ENCODE results near the gene AKAP14. TPM values are rescaled to one million over a fixed set of nuclear protein-coding genes. Genes with fewer than 3 reads are reported as not detected.

The AKAP14 gene
- total RNA-seq (1 to 10 TPM; 7.2 to 7.9 TPM), polyA plus RNA-seq (10 to 100 TPM in 1 of 2 donors, 1 to 10 TPM in 1; 7.6 to 10.4 TPM)
- long read RNA-seq, donor 1, partial matches to known transcripts, result 54 of 64 reads
- long read RNA-seq, donor 1, other reads (novel, unspliced or antisense), result 10 of 64 reads
- long read RNA-seq, donor 2, partial matches to known transcripts, result 6 of 6 reads
- long read RNA-seq, donor 2, other reads (novel, unspliced or antisense), result 0 of 6 reads
- long read RNA-seq, donor 3, result 0 reads
- long read RNA-seq, donor 4, result 0 reads
- long read RNA-seq, donor 5, partial matches to known transcripts, result 46 of 46 reads
- long read RNA-seq, donor 5, other reads (novel, unspliced or antisense), result 0 of 46 reads

DNA sequence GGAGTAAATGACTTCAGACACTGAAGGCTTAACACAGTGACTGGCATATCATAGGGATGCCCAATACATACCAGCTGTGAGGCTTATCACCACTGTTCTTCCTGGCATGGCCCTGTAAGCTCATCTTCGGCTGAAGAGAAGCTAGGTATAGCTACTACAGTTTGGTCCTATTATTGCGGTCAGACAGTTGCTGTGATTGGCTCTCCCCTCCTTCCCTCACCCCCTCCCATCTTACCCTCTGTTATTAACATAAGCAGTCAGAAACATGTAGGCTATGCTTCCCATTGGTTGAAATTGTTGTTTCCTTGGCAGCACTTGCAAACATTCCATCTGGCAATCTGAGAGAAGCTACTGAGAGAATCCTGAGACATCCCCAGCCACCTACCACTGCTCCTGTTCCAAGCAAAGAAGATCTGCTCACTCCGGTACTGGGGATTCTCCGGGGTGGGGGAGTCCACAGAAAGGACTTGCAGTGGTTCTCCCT lies at the start of gene AKAP14:
Gene AKAP14, plus strand, starts transcription at position 51 of the 484 bp plus-strand sequence. CDS start 7,331 bp downstream, outside the sequence.
- Histone ChIP-seq H3K36me3 (ENCODE audit: control insufficient read depth in 4 of 4, insufficient read depth in 4 of 4, low read length in 4 of 4) (no peaks in the 10 kb centered on the region), H3K9me3 (ENCODE audit: control insufficient read depth in 4 of 4, insufficient read depth in 3 of 4, low read length in 3 of 4) (no peaks in the 10 kb centered on the region), H3K27me3 (ENCODE audit: control insufficient read depth in 3 of 3, insufficient read depth in 3 of 3, low read length in 2 of 3) (no peaks in the 10 kb centered on the region), H3K27ac (ENCODE audit: low read depth in 1 of 2, low read length in 1 of 2) (no peak within 1 kb of the TSS), H3K4me3 (no peak within 1 kb of the TSS), H3K4me1 (ENCODE audit: control insufficient read depth in 5 of 5, insufficient read depth in 5 of 5, low read length in 5 of 5) (no peaks in the 10 kb centered on the region), H3K9ac (ENCODE audit: insufficient read depth in 1 of 2, low read length in 2 of 2) (no peak within 1 kb of the TSS)
- no peak for TF ChIP-seq CTCF (IDR thresholded peaks at IDR 0.05; ENCODE audit: control extremely low read depth, extremely low read depth)
- ATAC-seq (ENCODE audit: insufficient read depth, low FRiP score) (no peak), DNase-seq (peak; percentile 19 to 52 (median 37))
- 66 to 67% methylated on average over 4 of the region's 4 CpGs for WGBS, 2 donors

DNA sequence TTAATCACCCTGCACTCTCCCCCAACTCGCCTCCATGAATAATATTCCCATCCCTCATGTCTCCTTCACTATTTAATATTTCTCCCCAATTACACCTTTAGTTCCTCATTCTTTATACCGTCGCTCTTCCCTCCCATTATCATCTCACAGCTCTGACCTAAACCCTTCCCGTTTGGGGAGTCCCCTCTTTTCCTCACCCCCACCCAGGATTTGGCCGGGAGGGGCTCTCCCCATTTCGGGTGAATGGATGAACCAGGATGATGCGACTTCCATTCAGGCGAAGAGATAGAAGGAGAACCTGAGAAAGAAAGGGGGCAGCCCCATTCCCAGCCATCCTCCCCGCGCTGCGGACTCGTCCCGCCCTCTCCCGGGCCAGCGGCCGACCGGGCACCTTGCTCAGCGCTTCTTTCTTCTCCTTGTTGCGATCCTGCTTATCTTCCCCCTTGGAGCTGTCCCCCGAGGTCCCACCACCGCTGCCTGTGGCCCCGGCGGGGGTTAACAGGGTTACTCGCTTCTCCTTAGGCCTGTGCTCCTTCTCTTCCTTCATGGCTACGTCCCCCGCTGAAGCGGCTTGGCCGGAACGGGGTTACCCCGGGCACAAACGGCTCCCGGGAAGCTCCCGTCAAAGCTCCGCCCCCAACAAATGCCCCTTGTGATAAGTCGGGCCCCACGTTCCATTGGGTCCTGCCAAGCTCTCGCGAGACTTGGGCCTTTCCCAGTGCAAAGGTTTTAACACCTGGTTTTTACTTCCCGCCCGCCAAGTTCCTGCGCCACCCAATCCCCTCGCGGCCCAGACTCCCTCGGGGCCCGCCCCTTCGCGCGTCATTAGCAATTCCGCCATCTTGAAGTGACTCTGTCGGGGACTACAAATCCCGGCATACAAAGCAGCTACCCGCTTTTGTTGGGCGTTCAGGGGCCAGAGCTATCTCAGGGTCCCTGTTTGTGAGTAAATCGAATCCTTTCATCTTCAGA lies 43.0 kb upstream of the AKAP14 start, which contains the start of gene UPF3B:
Gene UPF3B, minus strand, starts transcription at position 582 of the 972 bp plus-strand sequence. Its CDS starts 35 bp downstream, at position 547.
- Histone ChIP-seq H3K36me3 (ENCODE audit: control insufficient read depth in 4 of 4, insufficient read depth in 4 of 4, low read length in 4 of 4) (peaks cover 0 to 2% (median 0%) of the 10 kb centered on the region in 4 donors), H3K27me3 (ENCODE audit: control insufficient read depth in 3 of 3, insufficient read depth in 3 of 3, low read length in 2 of 3) (no peaks in the 10 kb centered on the region), H3K4me1 (ENCODE audit: control insufficient read depth in 5 of 5, insufficient read depth in 5 of 5, low read length in 5 of 5) (peaks cover 0 to 5% (median 2%) of the 10 kb centered on the region in 5 donors), H3K9me3 (ENCODE audit: control insufficient read depth in 4 of 4, insufficient read depth in 3 of 4, low read length in 3 of 4) (peaks cover 0 to 4% (median 0%) of the 10 kb centered on the region in 4 donors), H3K4me3 (peak within 1 kb of the TSS; percentile 60), H3K9ac (ENCODE audit: insufficient read depth in 1 of 2, low read length in 2 of 2) (peak within 1 kb of the TSS; percentile 79 to 91), H3K27ac (ENCODE audit: low read depth in 1 of 2, low read length in 1 of 2) (peak within 1 kb of the TSS; percentile 72 to 89)
- no peak for TF ChIP-seq CTCF (IDR thresholded peaks at IDR 0.05; ENCODE audit: control extremely low read depth, extremely low read depth)
- peak; percentile 97 to 98 (median 98) for DNase-seq
- ATAC-seq (ENCODE audit: insufficient read depth, low FRiP score), result peak; percentile 95
- 0 to 30% methylated on average over 38 to 54 of the region's 54 CpGs for WGBS, 2 donors

GRCh38 chrX:119853444-119853843 lies 42.2 kb upstream of the AKAP14 start:
- 51 to 60% methylated on average over 10 of the region's 10 CpGs for WGBS, 2 donors
- Histone ChIP-seq H3K27me3 (ENCODE audit: control insufficient read depth in 3 of 3, insufficient read depth in 3 of 3, low read length in 2 of 3) (no peaks in the 10 kb centered on the region), H3K36me3 (ENCODE audit: control insufficient read depth in 4 of 4, insufficient read depth in 4 of 4, low read length in 4 of 4) (no peaks in the 10 kb centered on the region), H3K27ac (ENCODE audit: low read depth in 1 of 2, low read length in 1 of 2) (peak overlapping the region in 1 of 2 donors; percentile 30), H3K4me3 (no peak overlapping the region), H3K4me1 (ENCODE audit: control insufficient read depth in 5 of 5, insufficient read depth in 5 of 5, low read length in 5 of 5) (peaks cover 0 to 5% (median 2%) of the 10 kb centered on the region in 5 donors), H3K9ac (ENCODE audit: insufficient read depth in 1 of 2, low read length in 2 of 2) (peak overlapping the region; percentile 16 to 79), H3K9me3 (ENCODE audit: control insufficient read depth in 4 of 4, insufficient read depth in 3 of 4, low read length in 3 of 4) (peaks cover 0 to 4% (median 0%) of the 10 kb centered on the region in 4 donors)
- TF ChIP-seq CTCF (IDR thresholded peaks at IDR 0.05; ENCODE audit: control extremely low read depth, extremely low read depth), result no peak
- DNase-seq, result peak in 2 of 3 donors; percentile 15 to 34
- ATAC-seq (ENCODE audit: insufficient read depth, low FRiP score), result no peak
